HG02840 (cell line): Measurements from ENCODE around the gene VCY1B.
"Not testable (repeated sequence)": the region's sequence is repeated elsewhere in the genome, so short reads cannot be mapped to it uniquely, and the experiment has no call there.

Experiments used
- ATAC-seq: cut with Tn5 transposase; IDR thresholded peaks from one replicate; pipeline ENCODE4 v1.9.1; 2021; ENCODE audit warnings: mild to moderate bottlenecking, moderate library complexity, moderate number of reproducible peaks; ENCODE audit not compliant: unreplicated experiment, low FRiP score

The VCY1B gene

DNA sequence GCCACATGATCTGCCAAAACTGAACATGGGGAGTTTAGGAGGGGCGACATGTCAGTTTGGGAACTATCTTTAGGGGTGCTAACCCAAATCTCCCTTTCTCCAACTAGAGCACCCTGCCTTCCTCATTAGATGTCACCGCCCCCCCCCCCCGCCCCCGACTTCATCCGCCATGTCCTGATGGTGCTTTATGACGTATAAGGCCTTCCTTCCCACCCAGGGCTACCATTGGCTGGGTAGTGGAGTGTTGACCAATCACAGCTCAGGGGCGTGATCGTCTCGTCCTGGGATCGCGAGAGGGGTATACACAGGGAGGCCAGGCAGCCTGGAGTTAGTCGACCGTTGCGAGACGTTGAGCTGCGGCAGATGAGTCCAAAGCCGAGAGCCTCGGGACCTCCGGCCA, at the start of gene VCY1B:
Gene VCY1B (plus strand): TSS at position 301 of the 400 bp plus-strand sequence. CDS start 63 bp downstream, at position 364.
- not testable (repeated sequence) for ATAC-seq

DNA sequence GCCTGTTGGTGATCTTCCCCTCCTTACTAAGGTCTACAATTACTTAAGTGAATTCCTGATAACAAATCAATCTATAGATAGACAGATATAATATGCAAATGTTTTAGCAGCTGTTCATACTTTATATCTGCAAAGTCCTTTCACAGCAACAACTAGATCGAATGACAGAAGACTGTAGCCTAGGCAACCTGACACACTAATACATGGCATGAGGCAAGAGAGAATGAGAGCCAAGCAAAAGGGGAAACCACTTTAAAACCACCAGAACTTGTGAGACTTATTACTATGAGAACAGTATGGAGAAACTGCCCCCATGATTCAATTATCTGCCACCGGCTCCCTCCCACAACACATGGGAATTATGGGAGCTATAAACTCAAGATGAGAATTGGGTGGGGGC, 44.1 kb upstream of the VCY1B start:
- not testable (repeated sequence) for ATAC-seq

DNA sequence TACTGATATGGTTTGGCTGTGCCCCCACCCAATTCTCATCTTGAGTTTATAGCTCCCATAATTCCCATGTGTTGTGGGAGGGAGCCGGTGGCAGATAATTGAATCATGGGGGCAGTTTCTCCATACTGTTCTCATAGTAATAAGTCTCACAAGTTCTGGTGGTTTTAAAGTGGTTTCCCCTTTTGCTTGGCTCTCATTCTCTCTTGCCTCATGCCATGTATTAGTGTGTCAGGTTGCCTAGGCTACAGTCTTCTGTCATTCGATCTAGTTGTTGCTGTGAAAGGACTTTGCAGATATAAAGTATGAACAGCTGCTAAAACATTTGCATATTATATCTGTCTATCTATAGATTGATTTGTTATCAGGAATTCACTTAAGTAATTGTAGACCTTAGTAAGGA, 25.6 kb upstream of the VCY1B start:
- not testable (repeated sequence) for ATAC-seq

DNA sequence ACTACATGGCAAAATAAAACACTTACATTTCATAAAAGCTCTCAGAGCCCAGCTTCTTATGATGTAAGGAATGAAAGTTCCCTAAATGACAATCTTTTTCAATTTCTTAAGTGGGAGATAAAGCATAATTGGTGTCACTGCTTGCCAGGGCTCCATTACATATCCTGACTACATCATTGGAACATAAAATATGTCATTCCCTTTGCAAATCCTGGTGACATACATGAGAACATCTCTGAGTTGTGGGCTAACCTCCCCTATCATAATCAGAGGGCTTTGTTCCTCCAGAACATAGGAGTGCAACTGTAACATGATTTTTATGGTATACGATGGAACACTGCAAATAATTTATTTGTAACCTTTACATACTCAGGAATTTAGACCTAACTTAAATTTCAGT, 29.9 kb downstream of the VCY1B start:
- no peak for ATAC-seq
